Fibroblast of mammary gland (primary cell): Measurements from ENCODE around the gene WNT7A.

Experiments
- DNase-seq: peaks from one replicate; pipeline ENCODE4 v3.0.0-alpha.2; 2010; ENCODE audit warnings: low read depth
- H3K4me3 ChIP-seq: 2 replicates; pipeline ENCODE4 v1.5.1; 2011; ENCODE audit warnings: low read depth, mild to moderate bottlenecking, low read length, moderate library complexity; ENCODE audit not compliant: control insufficient read depth
- TF ChIP-seq, protein P1 (sequence below): conservative IDR thresholded peaks from 2 replicates; pipeline ENCODE4 v1.5.1; 2011; ENCODE audit warnings: low read depth, low read length, inconsistent platforms; ENCODE audit not compliant: control insufficient read depth, insufficient read depth

WNT7A gene

DNA sequence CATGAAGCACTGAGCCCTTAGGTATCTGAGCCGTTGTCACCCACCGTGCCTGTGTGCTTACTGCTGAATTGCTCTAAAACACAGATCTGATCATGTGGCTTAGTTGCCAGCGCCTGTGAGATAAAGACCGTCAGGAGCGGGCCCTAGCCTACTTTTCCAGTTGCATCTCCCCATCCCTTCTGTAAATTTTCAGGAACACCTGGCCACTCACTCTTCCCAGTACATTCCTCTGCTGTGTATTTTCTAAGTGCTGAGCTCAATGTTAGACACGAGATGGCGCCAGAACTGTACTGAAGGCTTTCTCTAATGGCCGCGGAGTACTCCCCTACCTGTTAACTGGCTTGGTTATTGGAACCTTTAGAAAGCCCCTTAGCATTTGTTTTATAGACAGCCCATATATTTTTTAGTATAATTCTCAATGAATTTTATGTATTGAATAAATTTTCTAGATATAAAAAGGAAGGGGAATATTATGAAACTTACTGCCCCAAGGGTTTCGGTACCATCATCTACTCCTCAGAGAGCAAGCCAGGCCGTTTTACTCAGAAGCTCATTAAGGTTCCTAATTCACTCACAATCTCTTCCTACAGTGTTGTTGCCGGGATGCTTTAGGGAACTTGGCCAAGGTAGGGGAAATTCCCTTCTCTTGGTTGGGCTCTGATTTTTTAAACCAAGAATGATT lies 16.7 kb upstream of the WNT7A start:
- peak; percentile 59 for DNase-seq
- no peak overlapping the region for H3K4me3 ChIP-seq
- TF ChIP-seq, protein P1, sequence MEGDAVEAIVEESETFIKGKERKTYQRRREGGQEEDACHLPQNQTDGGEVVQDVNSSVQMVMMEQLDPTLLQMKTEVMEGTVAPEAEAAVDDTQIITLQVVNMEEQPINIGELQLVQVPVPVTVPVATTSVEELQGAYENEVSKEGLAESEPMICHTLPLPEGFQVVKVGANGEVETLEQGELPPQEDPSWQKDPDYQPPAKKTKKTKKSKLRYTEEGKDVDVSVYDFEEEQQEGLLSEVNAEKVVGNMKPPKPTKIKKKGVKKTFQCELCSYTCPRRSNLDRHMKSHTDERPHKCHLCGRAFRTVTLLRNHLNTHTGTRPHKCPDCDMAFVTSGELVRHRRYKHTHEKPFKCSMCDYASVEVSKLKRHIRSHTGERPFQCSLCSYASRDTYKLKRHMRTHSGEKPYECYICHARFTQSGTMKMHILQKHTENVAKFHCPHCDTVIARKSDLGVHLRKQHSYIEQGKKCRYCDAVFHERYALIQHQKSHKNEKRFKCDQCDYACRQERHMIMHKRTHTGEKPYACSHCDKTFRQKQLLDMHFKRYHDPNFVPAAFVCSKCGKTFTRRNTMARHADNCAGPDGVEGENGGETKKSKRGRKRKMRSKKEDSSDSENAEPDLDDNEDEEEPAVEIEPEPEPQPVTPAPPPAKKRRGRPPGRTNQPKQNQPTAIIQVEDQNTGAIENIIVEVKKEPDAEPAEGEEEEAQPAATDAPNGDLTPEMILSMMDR, result peak; percentile 74

DNA sequence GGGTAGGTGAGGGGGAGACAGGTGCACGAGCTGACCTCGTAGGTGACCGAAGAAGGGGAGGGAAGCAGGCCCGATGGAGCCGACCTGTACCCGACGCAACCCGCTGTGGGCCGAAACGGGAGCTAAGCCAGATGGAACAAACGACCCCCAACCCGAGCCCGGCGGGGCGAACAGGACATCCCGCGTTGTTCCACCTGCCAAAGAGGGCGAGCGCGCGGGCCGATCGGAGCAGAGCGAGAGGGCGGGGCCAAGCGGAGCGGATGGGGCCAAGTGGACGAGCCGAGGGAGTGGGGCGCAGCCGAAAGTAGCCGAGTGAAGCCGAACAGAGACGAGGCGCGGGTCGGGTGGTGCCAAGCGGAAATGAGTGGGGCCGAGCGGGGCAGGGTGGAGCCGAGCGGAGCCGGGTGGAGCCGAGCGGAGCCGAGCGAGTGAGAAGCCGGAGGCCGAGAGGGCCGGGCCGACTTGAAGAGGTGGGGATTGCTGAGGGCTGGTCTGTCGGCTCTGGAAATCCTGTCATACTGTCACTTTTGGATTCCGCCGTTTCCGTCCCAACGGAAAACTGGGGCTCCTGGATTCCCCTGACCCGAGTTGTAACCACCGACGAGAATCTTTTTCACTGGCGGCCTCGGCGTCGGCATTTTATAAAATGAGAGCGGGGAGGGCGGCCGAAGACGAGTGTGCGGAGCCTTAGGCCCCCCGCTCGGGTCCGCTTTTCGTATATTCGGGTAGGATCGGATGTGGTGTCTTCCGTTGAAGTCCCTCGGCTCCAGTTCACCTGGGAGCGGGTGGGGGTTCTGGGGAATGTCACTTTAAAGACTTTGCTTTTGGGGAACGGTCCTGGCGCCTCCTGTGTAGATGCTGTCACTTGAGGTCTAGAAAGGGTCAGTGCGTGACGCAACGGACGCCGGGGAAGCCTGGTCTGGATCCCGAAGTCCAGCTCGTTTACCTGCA lies 15.6 kb upstream of the WNT7A start:
- DNase-seq, result peak; percentile 79
- peak overlapping the region; percentile 55 for H3K4me3 ChIP-seq
- TF ChIP-seq, protein P1, result no peak

DNA sequence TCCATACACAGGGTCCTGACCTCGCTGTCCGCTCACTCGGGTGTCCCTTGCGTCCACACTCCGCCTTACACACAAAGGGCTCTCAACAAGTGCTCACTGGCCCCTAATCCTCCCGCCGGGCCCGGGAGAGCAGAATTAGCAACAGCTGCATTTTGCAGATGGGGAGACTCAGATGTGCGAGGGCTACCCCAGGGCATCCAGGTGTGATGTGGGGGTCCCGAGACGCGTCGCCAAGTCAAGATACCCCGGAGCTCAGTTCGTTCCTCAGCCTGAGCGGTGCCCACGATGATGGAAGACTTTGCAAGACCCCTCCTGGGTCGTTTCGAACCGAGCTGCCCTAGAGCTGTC lies 14.9 kb upstream of the WNT7A start:
- no peak overlapping the region for H3K4me3 ChIP-seq
- TF ChIP-seq, protein P1, result no peak
- no peak for DNase-seq

DNA sequence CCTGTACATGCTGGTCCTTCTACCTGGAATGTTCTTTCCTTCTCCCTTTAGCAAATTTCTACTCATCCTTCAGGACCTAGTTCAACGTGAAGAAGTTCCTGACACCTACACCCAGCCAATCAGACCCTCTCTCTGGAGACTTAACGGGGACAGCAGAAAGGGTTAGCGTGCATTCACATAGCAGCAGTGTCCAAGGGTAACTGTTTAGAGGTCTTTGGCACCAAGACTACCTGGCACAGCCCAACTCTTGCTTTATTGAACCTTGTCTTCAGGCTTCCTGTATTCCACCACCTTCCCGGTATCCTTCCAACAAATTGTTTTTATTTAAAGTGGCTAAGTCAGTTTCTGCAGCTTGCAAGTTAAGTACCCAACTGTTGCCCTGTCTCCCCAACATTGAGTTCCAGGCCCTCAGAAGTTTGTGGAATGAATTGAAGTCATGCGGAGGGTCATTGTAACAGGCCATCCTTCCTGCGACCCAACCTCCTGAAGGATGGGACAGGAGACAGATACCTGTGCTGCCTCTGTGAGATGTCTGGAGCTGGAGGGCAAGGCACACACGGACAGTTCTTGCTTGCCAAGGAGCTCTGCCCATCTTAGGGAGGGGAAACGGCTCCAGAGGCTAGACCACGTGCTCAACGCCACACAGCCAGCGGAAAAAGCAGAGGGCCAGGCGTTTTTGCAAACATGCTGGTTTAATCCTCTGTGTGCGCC lies 14.4 kb upstream of the WNT7A start:
- no peak for DNase-seq
- H3K4me3 ChIP-seq, result no peak overlapping the region
- TF ChIP-seq, protein P1, result no peak

DNA sequence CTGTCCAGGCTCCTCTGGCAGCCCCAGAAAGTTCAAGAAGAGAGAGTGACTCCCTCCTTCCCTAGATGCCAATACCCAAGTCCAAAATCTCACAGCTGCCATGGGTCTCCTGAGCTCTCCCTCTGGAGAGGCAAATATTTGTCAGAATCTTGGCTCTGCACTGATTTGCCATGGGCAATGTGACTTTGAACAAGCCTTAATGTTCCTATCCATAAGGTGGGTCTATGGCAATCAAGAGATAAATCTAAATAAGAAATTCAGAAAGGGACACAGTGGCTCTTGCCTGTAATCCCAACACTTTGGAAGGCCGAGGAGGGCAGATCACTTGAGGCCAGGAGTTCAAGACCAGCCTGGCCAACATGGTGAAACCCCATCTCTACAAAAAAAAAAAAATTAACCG lies 12.4 kb upstream of the WNT7A start:
- no peak for DNase-seq
- no peak overlapping the region for H3K4me3 ChIP-seq
- TF ChIP-seq, protein P1, result no peak

DNA sequence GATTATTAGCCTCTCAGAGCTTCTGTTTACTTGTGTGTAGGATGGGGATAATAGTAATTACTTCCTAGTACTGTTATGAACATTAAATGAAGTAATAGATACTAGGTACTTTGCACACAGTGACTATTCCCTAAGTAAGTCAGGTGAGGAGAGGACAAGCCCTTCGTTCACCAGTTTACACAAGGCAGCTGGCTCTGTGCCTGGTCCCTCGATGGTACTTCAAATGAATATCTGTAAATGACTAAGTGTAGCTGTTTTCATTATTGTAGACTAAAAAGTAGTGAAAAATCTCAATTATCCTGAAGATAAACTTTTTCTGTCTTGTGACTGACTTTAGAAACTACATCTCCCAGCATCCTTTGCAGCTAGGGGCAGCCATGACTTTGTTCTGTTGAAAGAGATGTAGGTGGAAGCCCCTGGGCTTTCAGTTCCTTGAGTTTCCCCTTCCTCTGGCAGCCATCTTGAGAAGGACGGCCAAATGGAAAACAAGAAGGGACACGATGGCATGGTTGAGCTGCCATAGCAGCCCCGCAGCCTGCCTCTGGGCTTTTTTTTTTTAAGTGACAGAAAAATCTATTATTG lies 11.7 kb upstream of the WNT7A start:
- TF ChIP-seq, protein P1, result no peak
- no peak for DNase-seq
- no peak overlapping the region for H3K4me3 ChIP-seq
